A204.1 (cell line): Measurements from ENCODE around the gene SIGLEC7.

ENCODE experiments used
- FAIRE-seq: peaks from 2 replicates; lab custom pipeline; 2012; peaks lifted over from hg19 to GRCh38; lab: Jason Lieb, UNC

SIGLEC7 gene

GRCh38 chr19:51169283-51169918, 27.3 kb downstream of the SIGLEC7 start:
- peak; percentile 65 for FAIRE-seq

GRCh38 chr19:51172223-51172622, 30.1 kb downstream of the SIGLEC7 start:
- no peak for FAIRE-seq

GRCh38 chr19:51173681-51174080, 31.6 kb downstream of the SIGLEC7 start:
- no peak for FAIRE-seq

- FAIRE-seq = no peak
Observed at GRCh38 chr19:51179256-51179655, 37.2 kb downstream of the SIGLEC7 start.

DNA sequence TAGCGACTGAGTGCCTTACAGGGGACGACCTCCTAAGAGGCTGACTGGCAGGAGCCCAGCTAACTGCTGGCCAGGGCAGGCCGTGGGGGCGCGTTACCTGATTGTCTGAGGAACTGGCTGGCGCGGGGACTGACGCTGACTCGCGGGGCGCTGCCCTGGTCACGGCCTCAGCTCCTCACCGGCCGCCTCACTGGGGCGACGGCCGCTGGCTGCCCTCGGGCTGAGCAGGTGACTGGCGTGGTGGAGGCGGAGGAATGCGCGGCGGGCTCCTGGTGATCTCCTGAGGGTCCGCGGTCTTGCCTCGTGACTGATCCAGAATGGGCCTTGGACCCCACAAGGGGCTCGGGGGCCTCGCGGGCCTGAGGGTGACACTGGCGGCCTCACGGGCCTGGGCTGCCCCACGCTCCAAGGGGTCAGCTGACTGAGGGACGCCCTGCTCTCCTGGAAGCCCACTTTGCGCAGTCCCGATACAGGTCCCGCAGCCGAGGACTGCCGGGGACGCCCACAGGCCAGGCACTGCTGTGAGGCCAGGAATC, 39.3 kb downstream of the SIGLEC7 start:
- no peak for FAIRE-seq

DNA sequence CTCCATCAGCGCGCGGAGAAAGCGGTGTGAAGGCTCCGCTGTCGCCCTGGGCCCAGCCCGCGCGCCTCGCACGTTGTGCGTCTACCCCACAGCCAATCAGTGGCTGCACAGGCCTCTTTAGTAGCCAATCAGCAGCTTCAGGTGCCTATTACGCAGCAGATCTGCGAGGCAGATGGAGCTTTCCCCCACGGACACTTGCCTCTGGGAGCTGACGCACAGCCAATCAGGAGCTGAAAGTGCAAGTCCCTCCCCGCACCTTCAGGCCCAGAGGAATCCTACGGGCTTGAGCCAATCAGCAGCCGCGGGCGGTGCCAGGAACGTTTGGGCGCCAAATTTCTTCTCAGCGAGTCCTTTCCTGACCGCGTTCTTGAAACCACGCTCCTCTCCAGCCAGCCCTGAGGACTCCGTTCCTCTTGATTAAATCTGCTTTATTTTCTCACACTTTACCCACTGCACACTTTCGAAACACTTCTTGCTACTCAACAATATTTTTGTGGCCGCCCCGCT, 39.9 kb downstream of the SIGLEC7 start:
- FAIRE-seq = no peak

GRCh38 chr19:51183629-51184028, 41.5 kb downstream of the SIGLEC7 start:
- no peak for FAIRE-seq

GRCh38 chr19:51185069-51185867, 43.2 kb downstream of the SIGLEC7 start:
- FAIRE-seq = no peak

- no peak for FAIRE-seq
Observed at GRCh38 chr19:51185868-51186215, 43.7 kb downstream of the SIGLEC7 start.

GRCh38 chr19:51186323-51186722, 44.2 kb downstream of the SIGLEC7 start:
- FAIRE-seq = no peak

DNA sequence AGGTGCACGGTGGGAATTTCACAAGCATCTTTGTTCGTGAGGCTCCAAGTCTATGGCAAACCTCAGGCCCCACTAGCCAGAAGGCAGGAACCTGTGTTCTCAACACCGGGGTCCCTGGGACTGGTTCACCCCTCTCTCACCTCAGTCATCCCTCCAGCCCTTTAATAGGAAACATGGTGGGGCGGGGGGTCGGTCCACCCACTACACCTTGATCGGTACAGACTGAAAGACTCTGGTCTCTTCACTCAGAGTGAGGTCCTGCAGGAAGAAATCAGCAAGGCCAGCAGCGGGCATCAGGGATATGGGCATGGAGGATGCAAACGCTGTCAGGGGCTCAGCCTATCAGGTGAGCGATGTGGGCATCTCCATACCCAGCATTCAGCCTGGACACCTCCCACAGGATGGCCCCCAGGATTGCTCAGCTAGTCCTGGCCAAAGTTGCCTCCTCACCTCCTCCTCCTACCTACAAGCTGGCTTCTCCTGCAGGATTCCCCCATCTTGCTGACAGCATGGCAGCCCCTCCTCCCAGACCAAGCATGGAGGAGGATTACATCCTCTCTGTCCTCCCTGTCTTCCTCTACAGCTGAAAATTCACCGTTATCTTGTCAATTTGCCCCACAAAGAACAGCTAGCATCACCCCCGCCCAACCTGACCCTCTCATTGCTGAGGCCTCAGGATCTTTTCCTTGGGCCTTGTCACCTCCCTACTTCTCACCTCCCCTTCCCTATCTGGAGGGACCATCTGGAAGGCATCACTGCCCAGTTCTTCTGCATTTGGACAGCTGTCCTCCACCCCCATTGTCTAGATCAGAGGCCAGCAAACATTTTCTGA, 45.5 kb downstream of the SIGLEC7 start:
- FAIRE-seq = no peak

DNA sequence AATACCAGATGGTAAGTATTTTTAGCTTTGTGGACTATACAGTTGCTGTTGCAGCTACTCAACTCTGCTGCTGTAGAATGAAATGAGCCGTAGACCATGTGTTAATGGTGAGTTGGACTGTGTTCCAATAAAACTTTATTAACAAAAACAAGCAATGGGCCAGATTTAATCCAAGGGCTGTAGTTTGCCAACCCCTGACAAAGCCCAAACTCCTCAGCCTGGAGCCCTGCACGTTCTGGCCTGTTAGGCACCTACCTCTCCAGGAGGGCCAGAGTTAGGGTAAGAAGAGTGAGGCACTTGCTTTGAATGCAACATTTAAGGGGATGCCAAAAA, 46.1 kb downstream of the SIGLEC7 start:
- FAIRE-seq = no peak

- no peak for FAIRE-seq
Observed at GRCh38 chr19:51192689-51193088, 50.6 kb downstream of the SIGLEC7 start.

GRCh38 chr19:51194527-51195315, 52.6 kb downstream of the SIGLEC7 start:
- FAIRE-seq = no peak

- FAIRE-seq = no peak
Observed at GRCh38 chr19:51195316-51195586, 53.1 kb downstream of the SIGLEC7 start.

DNA sequence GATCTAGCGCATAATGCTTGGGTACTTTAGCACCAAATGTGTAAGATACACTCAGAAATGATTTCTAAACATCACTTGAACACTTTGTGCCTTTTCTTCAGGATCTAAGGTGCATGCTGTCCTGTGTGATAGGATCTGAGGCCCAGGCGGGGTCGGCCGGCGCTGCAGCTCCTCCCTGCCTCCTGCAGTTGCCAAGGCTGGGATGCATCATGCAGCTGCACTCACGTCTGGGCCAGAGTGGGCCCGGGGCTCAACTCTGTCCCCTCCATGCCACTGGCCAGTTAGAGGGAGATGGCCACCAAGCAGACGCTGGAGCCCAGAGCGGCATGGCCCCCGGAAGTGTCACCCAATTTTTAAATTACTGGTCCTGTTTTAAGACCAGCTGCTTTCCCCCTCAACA, 53.5 kb downstream of the SIGLEC7 start:
- no peak for FAIRE-seq

- no peak for FAIRE-seq
Observed at GRCh38 chr19:51196181-51196580, 54.1 kb downstream of the SIGLEC7 start.

- FAIRE-seq = no peak
Observed at GRCh38 chr19:51198641-51199040, 56.5 kb downstream of the SIGLEC7 start.

GRCh38 chr19:51200071-51200666, 58.1 kb downstream of the SIGLEC7 start:
- FAIRE-seq = no peak

DNA sequence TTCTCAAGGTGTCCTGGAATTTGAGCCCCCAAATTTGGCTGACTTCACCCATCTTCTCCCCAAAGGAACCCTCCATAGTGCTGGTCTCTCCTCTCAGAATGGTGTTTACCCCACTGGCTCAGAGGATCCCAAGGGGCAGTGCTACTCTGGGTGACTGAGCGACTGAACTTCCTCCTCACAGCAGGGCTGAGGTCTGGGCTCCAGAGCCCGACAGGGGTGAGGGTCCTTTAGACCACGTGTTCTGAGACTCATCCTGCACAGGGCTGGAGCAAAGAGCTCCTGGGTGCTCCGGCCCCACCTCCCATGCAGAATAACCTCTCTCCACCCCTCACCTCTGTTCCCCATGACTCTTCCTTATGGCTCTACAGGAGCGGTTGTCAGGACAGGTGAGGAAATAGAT, 59.6 kb downstream of the SIGLEC7 start:
- no peak for FAIRE-seq
